ENCODE measurements around the gene GP5. TPM values are rescaled to one million over a fixed set of nuclear protein-coding genes. Genes with fewer than 3 reads are reported as not detected.

GP5 gene
- total and polyA plus RNA-seq, 9 of the 15 experiments (the other 6 are each of a cell fraction or from before 2014, with no cell fraction given), result 0.03 to 0.04 (median 0.04) TPM; not detected in 6

GRCh38 chr3:194380326-194380725 is 18.7 kb downstream of the GP5 start (continued):
- TF ChIP-seq SOX6 (IDR thresholded peaks at IDR 0.05) (no peak), CEBPZ (IDR thresholded peaks at IDR 0.05; ENCODE audit: borderline replicate concordance, low read depth, low read length) (no peak), RBM34 (IDR thresholded peaks at IDR 0.05; ENCODE audit: borderline replicate concordance, insufficient read depth, low read length) (no peak), ZNF696 (CRISPR knock-in tag; conservative IDR thresholded peaks at IDR 0.05) (no peak), ZBTB26 (CRISPR knock-in tag; IDR thresholded peaks at IDR 0.05) (no peak), SMARCB1 (IDR thresholded peaks at IDR 0.05; ENCODE audit: insufficient read length, low read depth) (no peak), ARID2 (IDR thresholded peaks at IDR 0.05) (no peak)

Measured in K562 (cell line).